HG03108 (cell line): ENCODE results near the gene ARGLU1.
"Not testable (repeated sequence)": the region's sequence is repeated elsewhere in the genome, so short reads cannot be mapped to it uniquely, and the experiment has no call there.

Experiments
- ATAC-seq: cut with Tn5 transposase; IDR thresholded peaks from one replicate; pipeline ENCODE4 v1.9.1; 2021; ENCODE audit warnings: moderate library complexity; ENCODE audit not compliant: unreplicated experiment

The ARGLU1 gene

GRCh38 chr13:106567474-106568298 is at the start of gene ARGLU1:
Gene ARGLU1, minus strand, starts transcription at chr13:106568137. Its CDS starts 218 bp downstream, at chr13:106567919.
- peak; percentile 69 for ATAC-seq

GRCh38 chr13:106617561-106617960 is 49.6 kb upstream of the ARGLU1 start:
- ATAC-seq: no peak

- ATAC-seq: no peak
These were observed 48.8 kb upstream of the ARGLU1 start for GRCh38 chr13:106616729-106617128.

GRCh38 chr13:106614874-106615273 is 46.9 kb upstream of the ARGLU1 start:
- ATAC-seq: no peak

GRCh38 chr13:106612688-106613087 is 44.8 kb upstream of the ARGLU1 start:
- no peak for ATAC-seq

- ATAC-seq: no peak
These were observed 42.5 kb upstream of the ARGLU1 start for GRCh38 chr13:106610486-106610885.

GRCh38 chr13:106609116-106609515 is 41.2 kb upstream of the ARGLU1 start:
- ATAC-seq: no peak

- ATAC-seq: no peak
These were observed 35.6 kb upstream of the ARGLU1 start for GRCh38 chr13:106603546-106603945.

- ATAC-seq: no peak
These were observed 34.2 kb upstream of the ARGLU1 start for GRCh38 chr13:106602178-106602577.

- ATAC-seq: no peak
These were observed 33.6 kb upstream of the ARGLU1 start for GRCh38 chr13:106601489-106601888.

GRCh38 chr13:106600798-106601135 is 32.8 kb upstream of the ARGLU1 start:
- ATAC-seq: not testable (repeated sequence)

- no peak for ATAC-seq
These were observed 32.2 kb upstream of the ARGLU1 start for GRCh38 chr13:106599875-106600797.

- no peak for ATAC-seq
These were observed 29.9 kb upstream of the ARGLU1 start for GRCh38 chr13:106597749-106598395.

- ATAC-seq: no peak
These were observed 29.2 kb upstream of the ARGLU1 start for GRCh38 chr13:106597186-106597585.

GRCh38 chr13:106596275-106596937 is 28.5 kb upstream of the ARGLU1 start:
- ATAC-seq: no peak

- ATAC-seq: no peak
These were observed 27.7 kb upstream of the ARGLU1 start for GRCh38 chr13:106595625-106596024.

- ATAC-seq: no peak
These were observed 27.0 kb upstream of the ARGLU1 start for GRCh38 chr13:106594980-106595379.

GRCh38 chr13:106593132-106593531 is 25.2 kb upstream of the ARGLU1 start:
- ATAC-seq: no peak

GRCh38 chr13:106591299-106591698 is 23.4 kb upstream of the ARGLU1 start:
- no peak for ATAC-seq

- no peak for ATAC-seq
These were observed 21.8 kb upstream of the ARGLU1 start for GRCh38 chr13:106589716-106590115.

- no peak for ATAC-seq
These were observed 20.4 kb upstream of the ARGLU1 start for GRCh38 chr13:106588367-106588766.
